K562 (cell line): Measurements from ENCODE around the gene MALAT1. TPM values are rescaled to one million over a fixed set of nuclear protein-coding genes. Genes with fewer than 3 reads are reported as not detected.

ENCODE experiments used
- DPF2 ChIP-seq: fragments of 450-650 bp; IDR thresholded peaks from 2 replicates; pipeline ENCODE4 v1.6.1; 2016
- MED1 ChIP-seq: sonication (generic); formaldehyde crosslinking; IDR thresholded peaks from 2 replicates; pipeline ENCODE4 v1.8.1; 2023; ENCODE audit warnings: missing genetic modification reagents, borderline replicate concordance
- MYC ChIP-seq, 2 experiments: fragments of 250-450 bp in 1 of 2; sonication (Bioruptor Pico) in 1 of 2; IDR thresholded peaks; 2 replicates each; pipeline versions ENCODE4 v1.5.1 to v1.6.1; 2012 to 2021; ENCODE audit warnings: low read depth in 2 of 2, borderline replicate concordance in 1 of 2, improper control_type of control experiment in 1 of 2, low read length in 1 of 2, mild to moderate bottlenecking in 1 of 2, moderate library complexity in 1 of 2
- NCOA1 ChIP-seq: fragments of 450-650 bp; IDR thresholded peaks from 2 replicates; pipeline ENCODE4 v1.6.1; 2016; ENCODE audit warnings: low read depth
- NCOR1 ChIP-seq: fragments of 450-650 bp; IDR thresholded peaks from 2 replicates; pipeline ENCODE4 v1.6.1; 2016; ENCODE audit warnings: mild to moderate bottlenecking, moderate library complexity
- NR4A1 ChIP-seq, 2 experiments: fragments of 250-450 bp in 1 of 2; fragments of 450-650 bp in 1 of 2; sonication (Bioruptor Pico) in 1 of 2; IDR thresholded peaks; 2 replicates each; pipeline versions ENCODE4 v1.4.0 to v1.6.1; 2016 to 2020; ENCODE audit warnings: mild to moderate bottlenecking in 2 of 2, missing compliant biosample characterization in 1 of 2, missing genetic modification characterization in 1 of 2, moderate library complexity in 1 of 2
- POLR3G ChIP-seq: IDR thresholded peaks from 2 replicates; pipeline ENCODE4 v1.6.1; 2011; ENCODE audit not compliant: insufficient read length, insufficient replicate concordance; ENCODE audit errors: extremely low read depth
- SPI1 ChIP-seq: IDR thresholded peaks from 2 replicates; pipeline ENCODE4 v1.6.1; 2011; ENCODE audit warnings: low read depth, low read length, control low read depth, borderline replicate concordance
- TCF7L2 ChIP-seq: fragments of 150-350 bp; IDR thresholded peaks from 2 replicates; pipeline ENCODE4 v1.6.1; 2016; ENCODE audit warnings: low read depth, mild to moderate bottlenecking, low read length, moderate library complexity
- ZFPM2 ChIP-seq: fragments of 250-450 bp; sonication (Bioruptor Pico); IDR thresholded peaks from 2 replicates; pipeline ENCODE4 v1.5.1; 2022; ENCODE audit warnings: mild to moderate bottlenecking
- ZNF146 ChIP-seq: IDR thresholded peaks from one replicate; pipeline ENCODE4 v1.6.1; 2018; ENCODE audit warnings: missing compliant biosample characterization; ENCODE audit not compliant: unreplicated experiment
- ZNF764 ChIP-seq: fragments of 250-450 bp; sonication (Bioruptor Pico); IDR thresholded peaks from 2 replicates; pipeline ENCODE4 v1.4.0; 2020; ENCODE audit warnings: low read depth, mild to moderate bottlenecking, moderate library complexity
- polyA plus RNA-seq, 8 experiments: library from polyadenylated mRNA; depleted of rRNA in 4 of 8; stranded (reverse) in 5 of 8; unstranded in 3 of 8; fragments of >200 nt; fragmentation: Nextera tagmentation in 2 of 8; fragmentation: Illumina TruSeq in 1 of 8; extraction: Ambion mirVana in 2 of 8; extraction: Trizol in 1 of 8; gene quantifications; 2 replicates each; pipeline versions ENCODE4 v1.2.1 to v1.2.3, GENCODE V29; 2011 to 2014; ENCODE audit warnings: inconsistent platforms in 1 of 8, missing spikeins in 1 of 8
- total RNA-seq, 7 experiments: library from RNA; depleted of rRNA in 6 of 7; stranded (reverse); fragments of >200 nt in 6 of 7; fragmentation: Illumina TruSeq in 2 of 7; extraction: Trizol in 2 of 7; gene quantifications; 2 replicates each; pipeline versions ENCODE4 v1.2.1 to v1.2.3, GENCODE V29; 2011 to 2021; ENCODE audit warnings: low replicate concordance in 1 of 7
- TF ChIP-seq, protein P1 (sequence below): fragments of 450-650 bp; formaldehyde crosslinking; IDR thresholded peaks from 2 replicates; pipeline ENCODE4 v1.4.0; 2020; ENCODE audit warnings: mild to moderate bottlenecking, moderate library complexity
- TF ChIP-seq, protein P2 (sequence below): fragments of 450-650 bp; formaldehyde crosslinking; conservative IDR thresholded peaks from 2 replicates; pipeline ENCODE4 v1.4.0; 2022; ENCODE audit warnings: mild to moderate bottlenecking, missing genetic modification characterization
- TF ChIP-seq, protein P3 (sequence below), 2 experiments: IDR thresholded peaks in 1 of 2; conservative IDR thresholded peaks in 1 of 2; 2 replicates each; pipeline ENCODE4 v1.6.1; 2016; ENCODE audit warnings: low read depth in 2 of 2, mild to moderate bottlenecking in 1 of 2, missing compliant biosample characterization in 1 of 2, missing genetic modification characterization in 1 of 2, moderate library complexity in 1 of 2
- TF ChIP-seq, protein P4 (sequence below): sonication (generic); formaldehyde crosslinking; IDR thresholded peaks from 2 replicates; pipeline ENCODE4 v1.8.1; 2023; ENCODE audit warnings: mild to moderate bottlenecking, missing genetic modification reagents
- TF ChIP-seq, protein P5 (sequence below): fragments of 250-450 bp; sonication (Bioruptor Pico); IDR thresholded peaks from 2 replicates; pipeline ENCODE4 v1.5.1; 2021; ENCODE audit warnings: mild to moderate bottlenecking

The MALAT1 gene
- total and polyA plus RNA-seq, 9 of the 15 experiments (the other 6 are each of a cell fraction or from before 2014, with no cell fraction given) = 363 to 8,715 (median 2,351) TPM

DNA sequence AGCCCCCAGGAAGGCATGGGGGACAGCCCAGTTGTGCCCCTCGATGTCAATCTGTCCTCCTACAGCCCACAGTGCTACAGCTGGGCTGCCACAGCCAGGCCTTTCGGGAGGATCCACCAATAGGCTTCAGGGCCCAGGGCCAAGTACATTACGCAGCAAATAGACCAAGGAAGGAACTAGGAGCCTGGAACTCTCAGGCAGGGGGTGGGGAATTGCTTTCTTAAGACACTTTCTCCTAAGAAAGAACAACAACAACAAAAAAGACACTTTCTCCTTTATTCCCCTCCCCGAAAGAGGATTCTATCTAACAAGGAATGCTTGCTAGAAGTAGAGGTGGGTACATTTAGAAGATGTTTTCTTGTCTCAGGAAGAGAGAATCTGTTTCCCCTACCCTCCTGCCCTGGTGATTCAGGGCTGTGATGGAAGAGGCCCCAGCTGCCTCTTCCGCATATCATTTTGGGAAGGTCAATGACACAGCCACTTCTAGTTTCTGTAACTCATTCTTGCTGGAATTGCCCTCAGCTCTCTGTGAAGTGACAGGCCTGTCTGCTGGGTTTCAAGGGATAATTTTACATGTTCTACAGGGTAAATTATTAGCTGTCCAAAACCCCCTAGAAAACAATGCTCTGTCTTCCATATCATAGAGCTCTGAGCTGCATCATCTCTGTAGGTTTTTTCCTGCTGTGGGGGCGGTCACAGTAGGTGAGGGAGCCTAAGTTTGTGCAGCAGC is 6.0 kb upstream of the MALAT1 start (continued):
- TF ChIP-seq, protein P1, sequence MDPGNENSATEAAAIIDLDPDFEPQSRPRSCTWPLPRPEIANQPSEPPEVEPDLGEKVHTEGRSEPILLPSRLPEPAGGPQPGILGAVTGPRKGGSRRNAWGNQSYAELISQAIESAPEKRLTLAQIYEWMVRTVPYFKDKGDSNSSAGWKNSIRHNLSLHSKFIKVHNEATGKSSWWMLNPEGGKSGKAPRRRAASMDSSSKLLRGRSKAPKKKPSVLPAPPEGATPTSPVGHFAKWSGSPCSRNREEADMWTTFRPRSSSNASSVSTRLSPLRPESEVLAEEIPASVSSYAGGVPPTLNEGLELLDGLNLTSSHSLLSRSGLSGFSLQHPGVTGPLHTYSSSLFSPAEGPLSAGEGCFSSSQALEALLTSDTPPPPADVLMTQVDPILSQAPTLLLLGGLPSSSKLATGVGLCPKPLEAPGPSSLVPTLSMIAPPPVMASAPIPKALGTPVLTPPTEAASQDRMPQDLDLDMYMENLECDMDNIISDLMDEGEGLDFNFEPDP (CRISPR knock-in tag) = no peak
- TF ChIP-seq, protein P2, sequence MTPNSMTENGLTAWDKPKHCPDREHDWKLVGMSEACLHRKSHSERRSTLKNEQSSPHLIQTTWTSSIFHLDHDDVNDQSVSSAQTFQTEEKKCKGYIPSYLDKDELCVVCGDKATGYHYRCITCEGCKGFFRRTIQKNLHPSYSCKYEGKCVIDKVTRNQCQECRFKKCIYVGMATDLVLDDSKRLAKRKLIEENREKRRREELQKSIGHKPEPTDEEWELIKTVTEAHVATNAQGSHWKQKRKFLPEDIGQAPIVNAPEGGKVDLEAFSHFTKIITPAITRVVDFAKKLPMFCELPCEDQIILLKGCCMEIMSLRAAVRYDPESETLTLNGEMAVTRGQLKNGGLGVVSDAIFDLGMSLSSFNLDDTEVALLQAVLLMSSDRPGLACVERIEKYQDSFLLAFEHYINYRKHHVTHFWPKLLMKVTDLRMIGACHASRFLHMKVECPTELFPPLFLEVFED (CRISPR knock-in tag) = no peak
- TF ChIP-seq ZFPM2 = no peak
- TF ChIP-seq NCOA1 = peak; percentile 30; the same call in 1 of the 2 replicates
- TF ChIP-seq NCOR1 = no peak
- TF ChIP-seq MED1 (CRISPR knock-in tag) = no peak
- no peak for TF ChIP-seq POLR3G
- 0 out of 2 replicates have a peak, but pooled peaks have one; percentile 6 for TF ChIP-seq MYC (IDR thresholded peaks at IDR 0.05; ENCODE audit: low read depth, low read length)
- TF ChIP-seq MYC (CRISPR knock-in tag; IDR thresholded peaks at IDR 0.05; ENCODE audit: borderline replicate concordance, low read depth) = no peak
- TF ChIP-seq ZNF764 (CRISPR knock-in tag) = no peak
- no peak for TF ChIP-seq NR4A1 (CRISPR knock-in tag; IDR thresholded peaks at IDR 0.05)
- peak; percentile 70; the same call in 1 of the 2 replicates for TF ChIP-seq NR4A1 (tag; IDR thresholded peaks at IDR 0.05)
- peak; percentile 51; the same call in 1 of the 2 replicates for TF ChIP-seq SPI1
- no peak for TF ChIP-seq ZNF146 (CRISPR knock-in tag)
- TF ChIP-seq TCF7L2 = peak; percentile 61; the same call in 1 of the 2 replicates
- TF ChIP-seq, protein P3, sequence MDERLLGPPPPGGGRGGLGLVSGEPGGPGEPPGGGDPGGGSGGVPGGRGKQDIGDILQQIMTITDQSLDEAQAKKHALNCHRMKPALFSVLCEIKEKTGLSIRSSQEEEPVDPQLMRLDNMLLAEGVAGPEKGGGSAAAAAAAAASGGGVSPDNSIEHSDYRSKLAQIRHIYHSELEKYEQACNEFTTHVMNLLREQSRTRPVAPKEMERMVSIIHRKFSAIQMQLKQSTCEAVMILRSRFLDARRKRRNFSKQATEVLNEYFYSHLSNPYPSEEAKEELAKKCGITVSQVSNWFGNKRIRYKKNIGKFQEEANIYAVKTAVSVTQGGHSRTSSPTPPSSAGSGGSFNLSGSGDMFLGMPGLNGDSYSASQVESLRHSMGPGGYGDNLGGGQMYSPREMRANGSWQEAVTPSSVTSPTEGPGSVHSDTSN (CRISPR knock-in tag; IDR thresholded peaks at IDR 0.05; ENCODE audit: low read depth) = no peak
- TF ChIP-seq, protein P3 (tag; conservative IDR thresholded peaks at IDR 0.05; ENCODE audit: low read depth) = 0 out of 2 replicates have a peak, but pooled peaks have one; percentile 29
- peak; percentile 52; the same call in 1 of the 2 replicates for TF ChIP-seq DPF2
- TF ChIP-seq, protein P4, sequence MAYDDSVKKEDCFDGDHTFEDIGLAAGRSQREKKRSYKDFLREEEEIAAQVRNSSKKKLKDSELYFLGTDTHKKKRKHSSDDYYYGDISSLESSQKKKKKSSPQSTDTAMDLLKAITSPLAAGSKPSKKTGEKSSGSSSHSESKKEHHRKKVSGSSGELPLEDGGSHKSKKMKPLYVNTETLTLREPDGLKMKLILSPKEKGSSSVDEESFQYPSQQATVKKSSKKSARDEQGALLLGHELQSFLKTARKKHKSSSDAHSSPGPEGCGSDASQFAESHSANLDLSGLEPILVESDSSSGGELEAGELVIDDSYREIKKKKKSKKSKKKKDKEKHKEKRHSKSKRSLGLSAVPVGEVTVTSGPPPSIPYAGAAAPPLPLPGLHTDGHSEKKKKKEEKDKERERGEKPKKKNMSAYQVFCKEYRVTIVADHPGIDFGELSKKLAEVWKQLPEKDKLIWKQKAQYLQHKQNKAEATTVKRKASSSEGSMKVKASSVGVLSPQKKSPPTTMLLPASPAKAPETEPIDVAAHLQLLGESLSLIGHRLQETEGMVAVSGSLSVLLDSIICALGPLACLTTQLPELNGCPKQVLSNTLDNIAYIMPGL = no peak
- TF ChIP-seq, protein P5, sequence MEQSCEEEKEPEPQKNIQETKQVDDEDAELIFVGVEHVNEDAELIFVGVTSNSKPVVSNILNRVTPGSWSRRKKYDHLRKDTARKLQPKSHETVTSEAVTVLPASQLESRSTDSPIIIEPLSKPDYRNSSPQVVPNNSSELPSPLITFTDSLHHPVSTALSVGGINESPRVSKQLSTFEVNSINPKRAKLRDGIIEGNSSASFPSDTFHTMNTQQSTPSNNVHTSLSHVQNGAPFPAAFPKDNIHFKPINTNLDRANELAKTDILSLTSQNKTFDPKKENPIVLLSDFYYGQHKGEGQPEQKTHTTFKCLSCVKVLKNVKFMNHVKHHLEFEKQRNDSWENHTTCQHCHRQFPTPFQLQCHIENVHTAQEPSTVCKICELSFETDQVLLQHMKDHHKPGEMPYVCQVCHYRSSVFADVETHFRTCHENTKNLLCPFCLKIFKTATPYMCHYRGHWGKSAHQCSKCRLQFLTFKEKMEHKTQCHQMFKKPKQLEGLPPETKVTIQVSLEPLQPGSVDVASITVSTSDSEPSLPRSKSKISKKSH (CRISPR knock-in tag) = no peak
